ENCODE results near the gene ZNRF2.

The ZNRF2 gene

DNA sequence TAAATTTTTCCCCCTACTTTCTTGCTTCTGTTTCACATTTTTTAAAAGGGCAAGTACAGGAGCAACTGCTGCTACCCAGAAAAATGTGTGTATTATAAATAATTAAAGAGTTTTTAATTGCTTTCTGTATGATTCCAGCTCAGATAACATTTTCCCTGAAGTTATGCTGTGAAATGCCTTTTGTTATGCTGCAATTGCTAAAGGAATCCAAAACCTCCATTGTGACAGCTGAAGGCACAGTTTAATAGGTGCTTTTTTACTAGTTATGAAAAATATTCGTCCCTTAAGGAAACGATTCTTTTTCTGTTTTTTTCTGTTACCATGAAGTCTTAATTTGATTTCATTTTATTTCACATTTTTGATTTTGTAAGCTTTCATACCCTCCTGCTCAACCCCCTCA, 83.2 kb downstream of the ZNRF2 start:
- no peak for DNase-seq
- TF ChIP-seq EZH2phosphoT487 (IDR thresholded peaks at IDR 0.05; ENCODE audit: low read length) = no peak
- no peak for TF ChIP-seq EZH2 (optimal IDR thresholded peaks at IDR 0.05; ENCODE audit: low read depth, low read length)
- TF ChIP-seq, protein P1, sequence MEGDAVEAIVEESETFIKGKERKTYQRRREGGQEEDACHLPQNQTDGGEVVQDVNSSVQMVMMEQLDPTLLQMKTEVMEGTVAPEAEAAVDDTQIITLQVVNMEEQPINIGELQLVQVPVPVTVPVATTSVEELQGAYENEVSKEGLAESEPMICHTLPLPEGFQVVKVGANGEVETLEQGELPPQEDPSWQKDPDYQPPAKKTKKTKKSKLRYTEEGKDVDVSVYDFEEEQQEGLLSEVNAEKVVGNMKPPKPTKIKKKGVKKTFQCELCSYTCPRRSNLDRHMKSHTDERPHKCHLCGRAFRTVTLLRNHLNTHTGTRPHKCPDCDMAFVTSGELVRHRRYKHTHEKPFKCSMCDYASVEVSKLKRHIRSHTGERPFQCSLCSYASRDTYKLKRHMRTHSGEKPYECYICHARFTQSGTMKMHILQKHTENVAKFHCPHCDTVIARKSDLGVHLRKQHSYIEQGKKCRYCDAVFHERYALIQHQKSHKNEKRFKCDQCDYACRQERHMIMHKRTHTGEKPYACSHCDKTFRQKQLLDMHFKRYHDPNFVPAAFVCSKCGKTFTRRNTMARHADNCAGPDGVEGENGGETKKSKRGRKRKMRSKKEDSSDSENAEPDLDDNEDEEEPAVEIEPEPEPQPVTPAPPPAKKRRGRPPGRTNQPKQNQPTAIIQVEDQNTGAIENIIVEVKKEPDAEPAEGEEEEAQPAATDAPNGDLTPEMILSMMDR (IDR thresholded peaks at IDR 0.05; ENCODE audit: low read length) = no peak
- Histone ChIP-seq H3K4me2 (ENCODE audit: low read depth, low read length) (no peak overlapping the region), H3K27ac (ENCODE audit: low read length) (no peak overlapping the region), H2AFZ (ENCODE audit: low read length) (no peak overlapping the region), H3K9me2 (replicated peaks; ENCODE audit: insufficient read depth, low read length) (no peaks in the 10 kb centered on the region), H3K4me1 (ENCODE audit: low read length) (peaks cover 26% of the 10 kb centered on the region), H3K27me3 (replicated peaks; ENCODE audit: insufficient read depth, low read length) (no peaks in the 10 kb centered on the region), H3K36me3 (replicated peaks; ENCODE audit: insufficient read depth, low read length) (no peaks in the 10 kb centered on the region), H3K4me3 (ENCODE audit: low read length) (no peak overlapping the region), H3F3A (ENCODE audit: insufficient read depth, low read length) (peaks cover 7% of the 10 kb centered on the region; the same call in 1 of the 2 replicates), H4K20me1 (ENCODE audit: insufficient read depth, low read length) (no peaks in the 10 kb centered on the region), H3K79me2 (ENCODE audit: low read length) (0 out of 2 replicates have a peak, but pooled peaks cover 5% of the 10 kb centered on the region), H3K9me3 (replicated peaks; ENCODE audit: insufficient read depth, low read length) (no peaks in the 10 kb centered on the region), H3K9ac (ENCODE audit: low read length) (no peak overlapping the region)

DNA sequence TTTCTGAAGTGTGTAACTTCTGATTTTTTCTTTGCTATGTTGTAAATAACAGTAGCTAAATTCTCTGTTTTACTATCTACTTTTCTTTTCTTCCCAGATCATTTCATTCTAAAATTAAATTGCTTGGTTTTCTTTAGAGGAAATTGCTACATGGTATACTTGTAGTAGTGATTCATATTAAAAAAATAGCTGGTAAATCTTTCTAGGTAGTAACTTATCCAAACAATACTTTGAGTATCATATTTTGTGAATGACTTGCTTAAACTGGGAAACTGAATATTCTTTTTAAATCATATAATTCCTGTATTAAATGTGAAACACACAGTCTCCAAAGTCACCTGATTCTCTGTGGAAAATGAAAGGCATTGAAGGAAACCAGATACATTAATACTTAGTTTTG, 85.5 kb downstream of the ZNRF2 start:
- H4K20me1 ChIP-seq (ENCODE audit: insufficient read depth, low read length) = no peaks in the 10 kb centered on the region
- DNase-seq = no peak
- peak overlapping the region; percentile 13; the same call in 1 of the 2 replicates for H3K4me2 ChIP-seq (ENCODE audit: low read depth, low read length)
- H3K9me3 ChIP-seq (replicated peaks; ENCODE audit: insufficient read depth, low read length) = no peaks in the 10 kb centered on the region
- H3K4me3 ChIP-seq (ENCODE audit: low read length) = no peak overlapping the region
- H3K9me2 ChIP-seq (replicated peaks; ENCODE audit: insufficient read depth, low read length) = no peaks in the 10 kb centered on the region
- no peak overlapping the region for H3K9ac ChIP-seq (ENCODE audit: low read length)
- TF ChIP-seq EZH2phosphoT487 (IDR thresholded peaks at IDR 0.05; ENCODE audit: low read length) = no peak
- TF ChIP-seq EZH2 (optimal IDR thresholded peaks at IDR 0.05; ENCODE audit: low read depth, low read length) = no peak
- H3K36me3 ChIP-seq (replicated peaks; ENCODE audit: insufficient read depth, low read length) = no peaks in the 10 kb centered on the region
- 0 out of 2 replicates have a peak, but pooled peaks cover 5% of the 10 kb centered on the region for H3K79me2 ChIP-seq (ENCODE audit: low read length)
- H3K4me1 ChIP-seq (ENCODE audit: low read length) = peaks cover 14% of the 10 kb centered on the region
- H3K27me3 ChIP-seq (replicated peaks; ENCODE audit: insufficient read depth, low read length) = no peaks in the 10 kb centered on the region
- H2AFZ ChIP-seq (ENCODE audit: low read length) = no peak overlapping the region
- 0 out of 2 replicates have a peak, but pooled peaks cover 2% of the 10 kb centered on the region for H3F3A ChIP-seq (ENCODE audit: insufficient read depth, low read length)
- H3K27ac ChIP-seq (ENCODE audit: low read length) = no peak overlapping the region

DNA sequence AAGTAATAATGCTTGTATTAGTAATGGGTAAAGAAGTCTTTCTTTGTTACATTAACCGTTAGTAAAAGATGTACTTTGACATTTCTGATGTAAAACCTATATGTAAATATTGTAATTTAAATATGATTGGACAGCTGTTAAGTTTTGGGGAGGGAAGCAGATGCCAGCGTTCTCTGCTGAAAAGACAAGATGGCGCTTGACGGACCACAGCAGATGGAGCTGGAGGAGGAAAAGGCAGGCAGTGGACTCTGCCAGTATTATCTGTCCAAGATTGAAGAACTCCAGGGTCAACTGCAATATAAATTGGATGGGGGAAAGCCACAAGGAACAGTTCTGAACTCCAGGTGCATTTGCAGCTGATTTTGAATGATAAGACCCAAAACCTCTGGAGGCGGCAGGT, 86.9 kb downstream of the ZNRF2 start:
- Histone ChIP-seq H4K20me1 (ENCODE audit: insufficient read depth, low read length) (no peaks in the 10 kb centered on the region), H3K9me3 (replicated peaks; ENCODE audit: insufficient read depth, low read length) (no peaks in the 10 kb centered on the region), H3K36me3 (replicated peaks; ENCODE audit: insufficient read depth, low read length) (no peaks in the 10 kb centered on the region), H3F3A (ENCODE audit: insufficient read depth, low read length) (0 out of 2 replicates have a peak, but pooled peaks cover 2% of the 10 kb centered on the region), H3K4me2 (ENCODE audit: low read depth, low read length) (no peak overlapping the region), H3K79me2 (ENCODE audit: low read length) (no peaks in the 10 kb centered on the region), H3K9ac (ENCODE audit: low read length) (no peak overlapping the region), H3K9me2 (replicated peaks; ENCODE audit: insufficient read depth, low read length) (no peaks in the 10 kb centered on the region), H3K27ac (ENCODE audit: low read length) (no peak overlapping the region), H3K4me1 (ENCODE audit: low read length) (peaks cover 14% of the 10 kb centered on the region), H3K4me3 (ENCODE audit: low read length) (no peak overlapping the region), H2AFZ (ENCODE audit: low read length) (no peak overlapping the region), H3K27me3 (replicated peaks; ENCODE audit: insufficient read depth, low read length) (no peaks in the 10 kb centered on the region)
- DNase-seq = no peak
- TF ChIP-seq EZH2 (optimal IDR thresholded peaks at IDR 0.05; ENCODE audit: low read depth, low read length) (no peak), EZH2phosphoT487 (IDR thresholded peaks at IDR 0.05; ENCODE audit: low read length) (no peak)
- TF ChIP-seq, protein P1 (IDR thresholded peaks at IDR 0.05; ENCODE audit: low read length) = no peak

DNA sequence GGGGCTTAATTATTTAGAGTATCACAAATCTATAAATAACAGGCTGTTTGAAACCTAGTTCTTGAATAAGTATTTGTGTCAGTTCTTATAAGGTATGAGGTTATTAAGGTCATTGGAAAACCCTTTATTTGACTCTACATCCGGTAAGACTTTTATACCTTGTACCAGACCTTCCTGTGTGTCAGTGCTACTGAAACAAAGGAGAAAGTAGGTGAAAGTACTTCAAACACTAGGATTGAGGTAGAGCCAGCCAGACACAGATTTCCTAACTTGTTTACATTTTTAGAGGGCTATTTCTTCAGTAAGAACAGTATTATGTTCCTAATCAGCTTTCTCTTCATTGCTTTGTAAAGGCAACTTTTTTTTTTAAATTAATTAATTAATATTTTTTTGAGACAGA, 93.9 kb downstream of the ZNRF2 start:
- H3K4me2 ChIP-seq (ENCODE audit: low read depth, low read length) = no peak overlapping the region

More for the DNA sequence above, 93.9 kb downstream of the ZNRF2 start:
- no peak overlapping the region for H3K27ac ChIP-seq (ENCODE audit: low read length)
- no peak overlapping the region for H2AFZ ChIP-seq (ENCODE audit: low read length)
- H3K36me3 ChIP-seq (replicated peaks; ENCODE audit: insufficient read depth, low read length) = no peaks in the 10 kb centered on the region
- TF ChIP-seq EZH2 (optimal IDR thresholded peaks at IDR 0.05; ENCODE audit: low read depth, low read length) (no peak), EZH2phosphoT487 (IDR thresholded peaks at IDR 0.05; ENCODE audit: low read length) (no peak)
- TF ChIP-seq, protein P1 (IDR thresholded peaks at IDR 0.05; ENCODE audit: low read length) = no peak
- no peaks in the 10 kb centered on the region for H3K79me2 ChIP-seq (ENCODE audit: low read length)
- no peaks in the 10 kb centered on the region for H3K27me3 ChIP-seq (replicated peaks; ENCODE audit: insufficient read depth, low read length)
- H3F3A ChIP-seq (ENCODE audit: insufficient read depth, low read length) = no peaks in the 10 kb centered on the region
- H3K9ac ChIP-seq (ENCODE audit: low read length) = no peak overlapping the region
- H3K9me2 ChIP-seq (replicated peaks; ENCODE audit: insufficient read depth, low read length) = no peaks in the 10 kb centered on the region
- no peak overlapping the region for H3K4me3 ChIP-seq (ENCODE audit: low read length)
- DNase-seq = no peak
- no peaks in the 10 kb centered on the region for H4K20me1 ChIP-seq (ENCODE audit: insufficient read depth, low read length)
- H3K9me3 ChIP-seq (replicated peaks; ENCODE audit: insufficient read depth, low read length) = no peaks in the 10 kb centered on the region
- H3K4me1 ChIP-seq (ENCODE audit: low read length) = no peaks in the 10 kb centered on the region
